Panc1 (cell line): ENCODE results near the gene ZBED4. TPM values are rescaled to one million over a fixed set of nuclear protein-coding genes. Genes with fewer than 3 reads are reported as not detected.
A peak's percentile ranks its signal among the peaks of the same experiment; 100 is the strongest.

ENCODE experiments used
- ATAC-seq: fragments of 200-7000 bp; cut with Tn5 transposase; 2 replicates; pipeline ENCODE4 v1.9.1; 2020; ENCODE audit warnings: mild to moderate bottlenecking, moderate library complexity
- BruUV-seq: library from RNA; stranded (reverse); fragments of 400-500 nt; replicated peaks from 2 replicates; lab custom pipeline; 2021; lab: Mats Ljungman, UMichigan
- CTCF ChIA-PET: fragments of 300-600 bp; sonication (Branson Sonifier 250); formaldehyde crosslinking; loops from one replicate; lab custom pipeline; 2022; ENCODE audit warnings: antibody characterized with exemption; lab: Charles Lee
- POLR2A ChIA-PET: fragments of 300-600 bp; sonication (Branson Sonifier 250); formaldehyde crosslinking; loops from one replicate; lab custom pipeline; 2022; ENCODE audit warnings: antibody characterized with exemption; lab: Charles Lee
- DNase-seq: peaks from one replicate; pipeline ENCODE4 v3.0.0-alpha.2; 2010; ENCODE audit warnings: low read depth, low spot score
- H3K27ac ChIP-seq: 2 replicates; pipeline ENCODE4 v1.5.1; 2011; ENCODE audit warnings: mild to moderate bottlenecking, low read length, inconsistent platforms
- H3K27me3 ChIP-seq: fragments of 200-500 bp; sonication (Bioruptor generic); 2 replicates; pipeline ENCODE4 v1.6.0; 2014; ENCODE audit warnings: low read length, inconsistent platforms; ENCODE audit not compliant: control insufficient read depth, insufficient read depth
- H3K36me3 ChIP-seq: fragments of 200-500 bp; sonication (Bioruptor generic); 2 replicates; pipeline ENCODE4 v1.5.1; 2014; ENCODE audit warnings: inconsistent platforms, mild to moderate bottlenecking, low read length, moderate library complexity; ENCODE audit not compliant: control insufficient read depth, insufficient read depth
- H3K4me1 ChIP-seq: 2 replicates; pipeline ENCODE4 v1.5.1; 2011; ENCODE audit warnings: inconsistent platforms, mild to moderate bottlenecking, low read length, moderate library complexity; ENCODE audit not compliant: control insufficient read depth, insufficient read depth
- H3K4me3 ChIP-seq, 2 experiments: 2 replicates each; pipeline ENCODE4 v1.5.1; 2011 to 2012; ENCODE audit warnings: low read depth in 2 of 2, low read length in 2 of 2, mild to moderate bottlenecking in 2 of 2, inconsistent platforms in 1 of 2, moderate library complexity in 1 of 2
- H3K9me3 ChIP-seq: fragments of 200-500 bp; sonication (Bioruptor generic); 2 replicates; pipeline ENCODE4 v1.5.1; 2014; ENCODE audit warnings: low read depth, mild to moderate bottlenecking, inconsistent platforms, low read length, moderate library complexity; ENCODE audit not compliant: control insufficient read depth, insufficient read depth
- CTCF ChIP-seq: fragments of 450-650 bp; IDR thresholded peaks from 2 replicates; pipeline ENCODE4 v1.5.1; 2017; ENCODE audit warnings: mild to moderate bottlenecking
- POLR2AphosphoS5 ChIP-seq: IDR thresholded peaks from 2 replicates; pipeline ENCODE4 v1.6.1; 2012; ENCODE audit warnings: mild to moderate bottlenecking, low read depth, low read length, moderate library complexity
- REST ChIP-seq, 2 experiments: IDR thresholded peaks; 2 replicates each; pipeline ENCODE4 v1.6.1; 2011 to 2012; ENCODE audit warnings: low read depth in 2 of 2, control low read depth in 1 of 2, low read length in 1 of 2, mild to moderate bottlenecking in 1 of 2, moderate library complexity in 1 of 2; ENCODE audit not compliant: insufficient read depth in 1 of 2
- SIN3A ChIP-seq: IDR thresholded peaks from 2 replicates; pipeline ENCODE4 v1.6.1; 2012; ENCODE audit warnings: low read depth, mild to moderate bottlenecking, low read length, moderate library complexity, borderline replicate concordance; ENCODE audit not compliant: insufficient read depth
- TCF7L2 ChIP-seq: IDR thresholded peaks from 2 replicates; pipeline ENCODE4 v1.6.1; 2011; ENCODE audit warnings: mild to moderate bottlenecking, low read depth, low read length, inconsistent platforms
- in situ Hi-C: cut with HindIII; loops from 2 replicates; pipeline ENCODE4 v1.10.0; 2016; ENCODE audit warnings: low sequenced_read_pairs, low pct_unique_long_range_greater_than_20kb
- intact Hi-C: fragments of 100-400 bp; cut with micrococcal nuclease; formaldehyde crosslinking; loops from one replicate; pipeline ENCODE4 v1.10.0; 2022; ENCODE audit not compliant: unreplicated experiment
- total RNA-seq: library from RNA; stranded (reverse); gene quantifications from one replicate; pipeline ENCODE4 v1.2.1, GENCODE V29; 2021; ENCODE audit not compliant: unreplicated experiment

Gene ZBED4
- total RNA-seq, 1 experiment from 2014 or later: 17.3 TPM

- in situ Hi-C loops (no loop called here), intact Hi-C loops (no loop called here)
- TF ChIP-seq TCF7L2: no peak
- TF ChIP-seq REST (IDR thresholded peaks at IDR 0.05; ENCODE audit: insufficient read depth in 1 of 2, low read depth in 2 of 2, low read length in 1 of 2): no peak
- TF ChIP-seq CTCF: no peak
- TF ChIP-seq POLR2AphosphoS5: no peak
- TF ChIP-seq SIN3A: no peak
- no peak for ATAC-seq
- POLR2A ChIA-PET: no interaction called here
- no peak overlapping the region for H3K4me3 ChIP-seq
- BruUV-seq: TSS peak; percentile 75
- CTCF ChIA-PET: no interaction called here
- no peak overlapping the region for H3K27ac ChIP-seq
- no peaks in the 10 kb centered on the region for H3K4me1 ChIP-seq
- H3K9me3 ChIP-seq: no peaks in the 10 kb centered on the region
- no peaks in the 10 kb centered on the region for H3K27me3 ChIP-seq
- H3K36me3 ChIP-seq: no peaks in the 10 kb centered on the region
- no peak for DNase-seq
These were observed 43.5 kb downstream of the ZBED4 start for GRCh38 chr22:49897015-49897684.

- no peak for DNase-seq
- TF ChIP-seq SIN3A (no peak), CTCF (no peak)
These were observed 45.9 kb downstream of the ZBED4 start for GRCh38 chr22:49899530-49899929.

More at GRCh38 chr22:49899530-49899929, 45.9 kb downstream of the ZBED4 start:
- intact Hi-C loops: no loop called here
- H3K9me3 ChIP-seq: no peaks in the 10 kb centered on the region
- H3K27me3 ChIP-seq: no peaks in the 10 kb centered on the region
- ChIA-PET POLR2A (no interaction called here), CTCF (no interaction called here)
- BruUV-seq: no TSS peak
- in situ Hi-C loops: no loop called here
- H3K4me3 ChIP-seq: no peak overlapping the region
- no peaks in the 10 kb centered on the region for H3K4me1 ChIP-seq
- H3K36me3 ChIP-seq: no peaks in the 10 kb centered on the region
- no peak for ATAC-seq
- H3K27ac ChIP-seq: no peak overlapping the region
